SK-N-MC (cell line): Measurements from ENCODE around the gene TEX38.

Source experiments
- EZH2 ChIP-seq: fragments of 200-600 bp; sonication (generic); IDR thresholded peaks from one replicate; pipeline ENCODE4 v1.6.1; 2017; ENCODE audit warnings: antibody characterized with exemption
- FOXP2 ChIP-seq: optimal IDR thresholded peaks from 2 replicates; pipeline ENCODE3; 2011; ENCODE audit warnings: mild to moderate bottlenecking, moderate library complexity; ENCODE audit not compliant: insufficient read depth; ENCODE audit errors: extremely low read length, control extremely low read depth
- POLR2AphosphoS5 ChIP-seq: IDR thresholded peaks from 2 replicates; pipeline ENCODE4 v1.6.1; 2012; ENCODE audit warnings: mild to moderate bottlenecking, low read depth, low read length, borderline replicate concordance

DNA sequence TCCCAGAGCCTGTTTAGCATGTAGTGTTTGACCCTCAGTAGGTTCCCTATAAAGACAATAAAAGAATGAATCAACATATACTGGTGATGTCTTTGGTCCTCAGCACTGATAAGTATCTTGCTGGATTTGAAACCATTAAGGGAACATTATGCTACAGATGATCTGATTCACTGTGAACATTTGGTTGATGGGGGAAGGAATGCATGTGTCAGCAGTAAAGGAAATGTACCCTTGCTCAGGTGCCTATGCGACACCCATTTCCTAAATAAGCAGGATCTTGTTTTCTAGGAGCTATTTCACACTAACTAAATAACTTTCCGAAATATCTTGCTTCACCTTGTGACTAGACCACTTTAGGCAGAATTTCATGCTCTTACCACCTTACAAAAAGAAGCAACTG is 13.0 kb downstream of the TEX38 start:
- no peak for TF ChIP-seq POLR2AphosphoS5
- TF ChIP-seq EZH2, result no peak
- TF ChIP-seq FOXP2, result no peak
